RCC 7860 (cell line): ENCODE measurements around the gene SELENOV.
A peak's percentile ranks its signal among the peaks of the same experiment; 100 is the strongest.

Experiments
- DNase-seq: peaks from one replicate; pipeline ENCODE4 v3.0.0-alpha.2; 2015; ENCODE audit warnings: low spot score
- FAIRE-seq: peaks from 2 replicates; lab custom pipeline; 2012; peaks lifted over from hg19 to GRCh38; lab: Jason Lieb, UNC

The SELENOV gene

DNA sequence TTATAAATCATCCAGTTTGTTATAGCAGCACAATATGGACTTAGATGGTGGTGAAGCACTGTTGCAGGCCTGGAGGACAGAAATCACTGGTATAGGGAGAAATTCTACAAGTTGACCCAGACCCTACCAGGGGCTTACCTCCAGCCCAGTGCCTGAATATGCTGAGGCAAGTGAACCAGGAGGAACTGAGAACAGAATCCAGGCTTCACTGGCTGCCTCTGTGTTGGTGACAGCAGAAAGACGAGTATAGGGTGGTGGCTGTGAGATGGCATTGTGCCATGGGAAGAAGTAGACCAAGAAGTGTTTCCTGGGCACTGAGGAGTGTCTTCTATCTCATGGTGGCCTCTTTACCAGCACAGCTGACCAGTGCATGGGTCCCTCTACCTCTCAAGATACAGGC lies 40.9 kb downstream of the SELENOV start:
- DNase-seq = no peak
- FAIRE-seq = no peak

- DNase-seq (no peak), FAIRE-seq (no peak)
These were observed 43.1 kb downstream of the SELENOV start for GRCh38 chr19:39557811-39558623.

DNA sequence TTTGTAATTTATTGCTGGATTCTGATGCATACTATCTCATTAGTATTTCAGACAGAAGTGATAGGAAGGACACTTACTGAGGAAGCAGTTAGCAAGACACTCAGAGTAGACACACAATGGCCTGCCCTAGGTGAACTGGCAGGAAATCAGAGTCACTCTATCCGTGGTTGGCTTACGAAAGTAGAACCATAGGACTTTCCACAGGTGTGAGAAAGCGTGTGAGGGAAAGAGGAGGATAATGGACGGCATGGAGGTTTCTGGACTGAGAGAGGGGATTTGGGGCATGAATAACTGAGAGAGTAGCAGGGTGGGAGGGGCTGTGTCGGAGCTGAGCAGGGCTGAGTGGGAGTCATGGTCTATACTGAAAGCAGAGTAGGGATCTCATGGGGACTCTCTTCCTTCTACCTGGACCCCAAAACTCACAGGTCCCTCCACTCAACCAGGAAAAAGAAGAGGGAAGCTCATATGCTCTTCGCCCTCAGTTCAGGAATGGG lies 43.7 kb downstream of the SELENOV start:
- FAIRE-seq (no peak), DNase-seq (no peak)

- DNase-seq (peak; percentile 67), FAIRE-seq (peak; percentile 20)
These were observed 48.5 kb downstream of the SELENOV start for GRCh38 chr19:39563408-39563807.

GRCh38 chr19:39566064-39566463 lies 51.1 kb downstream of the SELENOV start:
- DNase-seq (no peak), FAIRE-seq (no peak)

DNA sequence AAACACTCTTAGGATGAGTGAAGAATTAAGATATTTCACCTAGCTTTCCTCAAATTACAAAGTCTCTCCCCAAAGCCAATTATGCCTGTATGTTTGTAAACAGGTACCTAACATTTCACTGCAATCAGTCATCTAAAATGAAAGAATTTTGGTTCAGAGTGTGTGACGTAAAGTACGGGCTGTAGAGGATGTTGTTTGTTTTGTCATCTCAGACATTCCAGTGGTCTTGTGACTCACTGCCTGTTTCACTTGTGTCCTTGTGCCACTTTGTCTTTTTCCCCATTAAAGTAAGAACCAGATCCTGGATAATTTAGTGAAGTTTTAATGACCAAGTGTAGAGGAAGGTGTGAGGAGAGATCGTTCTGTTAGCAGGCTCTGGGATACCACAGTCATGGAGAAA lies 53.7 kb downstream of the SELENOV start:
- DNase-seq = peak; percentile 26
- no peak for FAIRE-seq
